Measurements from ENCODE around the gene PTBP1. TPM values are rescaled to one million over a fixed set of nuclear protein-coding genes. Genes with fewer than 3 reads are reported as not detected.

Gene PTBP1
- total and polyA plus RNA-seq, 2 of the 13 experiments (the other 11 are each of a cell fraction or from before 2014, with no cell fraction given), result 195 to 288 TPM

GRCh38 chr19:791567-792305 lies 5.5 kb upstream of the PTBP1 start:
- FAIRE-seq, result no peak

More at GRCh38 chr19:791567-792305, 5.5 kb upstream of the PTBP1 start:
- Histone ChIP-seq H4K20me1 (ENCODE audit: insufficient read depth, low read length) (no peaks in the 10 kb centered on the region), H3K27ac (ENCODE audit: extremely low read length, insufficient read depth, low read length) (no peak overlapping the region), H3K27me3 (ENCODE audit: control insufficient read depth in 1 of 2, insufficient read depth in 2 of 2, low read length in 2 of 2) (no peaks in the 10 kb centered on the region), H3K4me1 (ENCODE audit: insufficient read depth, low read length) (peaks cover 77% of the 10 kb centered on the region), H3K9ac (ENCODE audit: insufficient read depth, low read depth, low read length) (peak overlapping the region; percentile 10; the same call in 1 of the 2 replicates), H2AFZ (ENCODE audit: low read length) (no peak overlapping the region), H3K36me3 (replicated peaks in 1 of 2; ENCODE audit: control insufficient read depth in 1 of 2, insufficient read depth in 2 of 2, low read length in 2 of 2) (no peaks in the 10 kb centered on the region), H3K4me2 (ENCODE audit: low read depth, low read length) (peak overlapping the region; percentile 43), H3K79me2 (ENCODE audit: insufficient read depth, low read length) (no peaks in the 10 kb centered on the region), H3K9me3 (ENCODE audit: low read length) (no peaks in the 10 kb centered on the region), H3K4me3 (replicated peaks in 1 of 3; ENCODE audit: insufficient read depth in 1 of 3, low read depth in 2 of 3, low read length in 3 of 3) (peak overlapping the region in 1 of 3 experiments; percentile 38; a peak in 1 of 6 replicates)
- no TSS peak for BruUV-seq (replicated peaks)
- in situ Hi-C loops (cut with HindIII; ENCODE audit: extremely low pct_ligation_motif_present, low pct_unique_long_range_greater_than_20kb) (no loop called here), intact Hi-C loops (cut with micrococcal nuclease; ENCODE audit: unreplicated experiment) (no loop called here)
- WGBS (ENCODE audit: low lambda C conversion rate), result 22% methylated on average over 6 of the region's 8 CpGs
- ChIA-PET POLR2A (interaction anchor here (1.1 kb wide), 1 partner anchor 10 kb away, joined by 4 read pairs; no protein-coding TSS in a partner anchor), CTCF (ENCODE audit: low intra/inter-chr PET ratio, low total read pairs) (no interaction called here)
- DNase-seq (ENCODE audit: low spot score) (no peak), ATAC-seq (no peak)
- TF ChIP-seq ZNF17 (CRISPR knock-in tag; IDR thresholded peaks at IDR 0.05) (no peak), FOXO1 (CRISPR knock-in tag; IDR thresholded peaks at IDR 0.05) (no peak), CREB1 (IDR thresholded peaks at IDR 0.05) (no peak), CREB1 (CRISPR knock-in tag; IDR thresholded peaks at IDR 0.05) (no peak), RFX3 (CRISPR knock-in tag; IDR thresholded peaks at IDR 0.05) (no peak), MTF1 (CRISPR knock-in tag; IDR thresholded peaks at IDR 0.05) (no peak), MAX (IDR thresholded peaks at IDR 0.05) (no peak), PCBP2 (optimal IDR thresholded peaks at IDR 0.05; ENCODE audit: low read depth, low read length, poor library complexity, severe bottlenecking) (no peak), TGIF2 (CRISPR knock-in tag; IDR thresholded peaks at IDR 0.05) (no peak), AKAP8 (CRISPR knock-in tag; IDR thresholded peaks at IDR 0.05) (no peak), ZFP41 (CRISPR knock-in tag; IDR thresholded peaks at IDR 0.05; ENCODE audit: borderline replicate concordance) (no peak), TEAD2 (CRISPR knock-in tag; IDR thresholded peaks at IDR 0.05) (no peak), DR1 (CRISPR knock-in tag; IDR thresholded peaks at IDR 0.05) (no peak), HNRNPUL1 (IDR thresholded peaks at IDR 0.05; ENCODE audit: low read depth, low read length) (no peak), SNRNP70 (IDR thresholded peaks at IDR 0.05; ENCODE audit: low read depth, low read length) (no peak)
- TF ChIP-seq, protein P1, sequence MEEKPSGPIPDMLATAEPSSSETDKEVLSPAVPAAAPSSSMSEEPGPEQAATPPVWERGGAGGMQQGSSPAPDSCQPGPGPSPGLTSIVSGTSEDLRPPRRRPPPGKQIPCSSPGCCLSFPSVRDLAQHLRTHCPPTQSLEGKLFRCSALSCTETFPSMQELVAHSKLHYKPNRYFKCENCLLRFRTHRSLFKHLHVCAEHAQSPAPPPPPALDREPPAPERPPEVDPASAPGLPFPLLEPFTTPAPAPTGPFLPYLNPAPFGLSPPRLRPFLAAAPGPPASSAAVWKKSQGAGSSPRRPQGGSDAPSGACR (CRISPR knock-in tag; IDR thresholded peaks at IDR 0.05), result no peak
